Mesendoderm (in vitro differentiated cells): Measurements from ENCODE around the gene OR2AT4.
"Not testable (repeated sequence)": the region's sequence is repeated elsewhere in the genome, so short reads cannot be mapped to it uniquely, and the experiment has no call there.

Experiments
- DNase-seq: peaks from one replicate; pipeline ENCODE4 v3.0.0; 2013
- H2AK5ac ChIP-seq: 2 replicates; pipeline ENCODE4 v1.6.1; 2013; ENCODE audit warnings: low read length, inconsistent platforms
- H2BK120ac ChIP-seq: 2 replicates; pipeline ENCODE4 v1.6.1; 2013; ENCODE audit warnings: low read depth, mild to moderate bottlenecking, low read length, moderate library complexity, mixed read lengths
- H2BK15ac ChIP-seq: replicated peaks from 2 replicates; pipeline ENCODE4 v1.6.1; 2013; ENCODE audit warnings: low read depth, mild to moderate bottlenecking, moderate library complexity
- H2BK5ac ChIP-seq: 2 replicates; pipeline ENCODE4 v1.6.1; 2013; ENCODE audit warnings: low read length, inconsistent platforms
- H3K18ac ChIP-seq: 2 replicates; pipeline ENCODE4 v1.6.1; 2013; ENCODE audit warnings: mild to moderate bottlenecking, low read length, mixed read lengths
- H3K23ac ChIP-seq: one replicate; pipeline ENCODE4 v1.6.1; 2013; ENCODE audit warnings: low read length
- H3K27ac ChIP-seq: 2 replicates; pipeline ENCODE4 v1.5.1; 2013; ENCODE audit warnings: low read depth, mild to moderate bottlenecking, inconsistent platforms, low read length, moderate library complexity
- H3K27me3 ChIP-seq: 2 replicates; pipeline ENCODE4 v1.6.1; 2013; ENCODE audit warnings: low read length, control low read depth, mild to moderate bottlenecking, inconsistent platforms; ENCODE audit not compliant: insufficient read depth, poor library complexity
- H3K36me3 ChIP-seq: 2 replicates; pipeline ENCODE4 v1.6.1; 2013; ENCODE audit warnings: low read length, inconsistent platforms; ENCODE audit not compliant: control insufficient read depth, insufficient read depth
- H3K4ac ChIP-seq: one replicate; pipeline ENCODE4 v1.6.1; 2013; ENCODE audit warnings: low read depth, mild to moderate bottlenecking, low read length, moderate library complexity
- H3K4me1 ChIP-seq: 2 replicates; pipeline ENCODE4 v1.6.1; 2013; ENCODE audit warnings: low read depth, low read length, inconsistent platforms; ENCODE audit not compliant: control insufficient read depth
- H3K4me2 ChIP-seq: 2 replicates; pipeline ENCODE4 v1.6.1; 2013; ENCODE audit warnings: low read length
- H3K4me3 ChIP-seq: 2 replicates; pipeline ENCODE4 v1.5.1; 2013; ENCODE audit warnings: mild to moderate bottlenecking, low read length
- H3K56ac ChIP-seq: one replicate; pipeline ENCODE4 v1.6.1; 2013; ENCODE audit warnings: low read length
- H3K79me1 ChIP-seq: 2 replicates; pipeline ENCODE4 v1.6.1; 2013; ENCODE audit warnings: low read length, inconsistent platforms
- H3K79me2 ChIP-seq: 2 replicates; pipeline ENCODE4 v1.6.1; 2013; ENCODE audit warnings: mild to moderate bottlenecking, low read length; ENCODE audit not compliant: control insufficient read depth, insufficient read depth
- H3K9ac ChIP-seq: 2 replicates; pipeline ENCODE4 v1.6.1; 2013; ENCODE audit warnings: low read length, inconsistent platforms
- H4K5ac ChIP-seq: one replicate; pipeline ENCODE4 v1.6.1; 2013; ENCODE audit warnings: low read length
- H4K8ac ChIP-seq: one replicate; pipeline ENCODE4 v1.6.1; 2013; ENCODE audit warnings: low read depth, mild to moderate bottlenecking, control low read depth, low read length, moderate library complexity
- WGBS: extraction: QIAGEN DNeasy Blood & Tissue Kit; methylation state at CpG from one replicate; pipeline ENCODE4 v1.1.7; 2013; ENCODE audit warnings: low lambda C conversion rate, missing lambda C conversion rate; ENCODE audit not compliant: insufficient coverage; ENCODE audit errors: extremely low coverage; 5-methylcytosine and 5-hydroxymethylcytosine counted together

Gene OR2AT4

GRCh38 chr11:75049501-75050266, 47.0 kb downstream of the OR2AT4 start:
- not testable (repeated sequence) for H3K4me1 ChIP-seq
- no CpG with 5 or more reads among the region's 8 CpGs for WGBS
- peak; percentile 75 for DNase-seq

GRCh38 chr11:75047191-75047590, 49.5 kb downstream of the OR2AT4 start:
- H3K23ac ChIP-seq: no peak overlapping the region
- no peak overlapping the region for H2BK5ac ChIP-seq
- H2BK120ac ChIP-seq: no peak overlapping the region
- WGBS: no CpG with 5 or more reads among the region's 4 CpGs
- no peak overlapping the region for H3K4ac ChIP-seq
- no peak for DNase-seq
- no peaks in the 10 kb centered on the region for H3K4me1 ChIP-seq
- H3K27me3 ChIP-seq: no peaks in the 10 kb centered on the region
- no peak overlapping the region for H3K56ac ChIP-seq
- no peak overlapping the region for H2AK5ac ChIP-seq
- H3K4me3 ChIP-seq: no peak overlapping the region
- H3K18ac ChIP-seq: no peak overlapping the region
- H3K79me1 ChIP-seq: no peaks in the 10 kb centered on the region
- H3K9ac ChIP-seq: no peak overlapping the region
- no peaks in the 10 kb centered on the region for H3K36me3 ChIP-seq
- no peak overlapping the region for H3K27ac ChIP-seq
- H4K5ac ChIP-seq: no peak overlapping the region
- no peaks in the 10 kb centered on the region for H3K79me2 ChIP-seq
- no peak overlapping the region for H4K8ac ChIP-seq
- no peak overlapping the region for H2BK15ac ChIP-seq
- no peak overlapping the region for H3K4me2 ChIP-seq

More at GRCh38 chr11:75049501-75050266, 47.0 kb downstream of the OR2AT4 start:
- H4K8ac ChIP-seq, H3K4me2 ChIP-seq, H2BK120ac ChIP-seq, H2BK5ac ChIP-seq, H3K27ac ChIP-seq, H3K36me3 ChIP-seq, H3K27me3 ChIP-seq, H3K9ac ChIP-seq, H2BK15ac ChIP-seq, H3K23ac ChIP-seq, H4K5ac ChIP-seq, H3K4me3 ChIP-seq, H3K4ac ChIP-seq, H3K79me2 ChIP-seq, H3K18ac ChIP-seq, H3K56ac ChIP-seq, H3K79me1 ChIP-seq, H2AK5ac ChIP-seq: not testable (repeated sequence)

- not testable (repeated sequence) for H4K5ac ChIP-seq, H3K4me2 ChIP-seq, H3K9ac ChIP-seq, H3K4ac ChIP-seq, H3K79me2 ChIP-seq, H2BK120ac ChIP-seq, H3K27ac ChIP-seq, H3K36me3 ChIP-seq, H2AK5ac ChIP-seq, H3K23ac ChIP-seq, H3K56ac ChIP-seq, H3K4me3 ChIP-seq, DNase-seq, H4K8ac ChIP-seq, H2BK5ac ChIP-seq, H3K18ac ChIP-seq, H2BK15ac ChIP-seq, H3K79me1 ChIP-seq, H3K27me3 ChIP-seq, H3K4me1 ChIP-seq
- WGBS: no CpG with 5 or more reads among the region's 5 CpGs
These were observed 50.0 kb downstream of the OR2AT4 start for GRCh38 chr11:75046668-75047067.

GRCh38 chr11:75044381-75045170, 52.1 kb downstream of the OR2AT4 start:
- H3K4ac ChIP-seq, H3K79me2 ChIP-seq, H2BK120ac ChIP-seq, H3K23ac ChIP-seq, H3K27ac ChIP-seq, H2AK5ac ChIP-seq, H2BK5ac ChIP-seq, H3K56ac ChIP-seq, H3K4me3 ChIP-seq, H3K4me1 ChIP-seq, H3K4me2 ChIP-seq, H4K8ac ChIP-seq, H3K27me3 ChIP-seq, H3K36me3 ChIP-seq, H3K9ac ChIP-seq, H2BK15ac ChIP-seq, H3K79me1 ChIP-seq, H4K5ac ChIP-seq: not testable (repeated sequence)
- WGBS: no CpG with 5 or more reads among the region's 15 CpGs
- DNase-seq: peak; percentile 25
- peak overlapping the region; percentile 69 for H3K18ac ChIP-seq

- not testable (repeated sequence) for H4K5ac ChIP-seq, H2AK5ac ChIP-seq, H3K4me3 ChIP-seq, H2BK5ac ChIP-seq, H3K4me1 ChIP-seq, H3K23ac ChIP-seq, H3K79me1 ChIP-seq, H3K4me2 ChIP-seq, H3K56ac ChIP-seq, H4K8ac ChIP-seq, H3K79me2 ChIP-seq, H3K4ac ChIP-seq, H3K27me3 ChIP-seq, H2BK15ac ChIP-seq, H3K9ac ChIP-seq, H3K27ac ChIP-seq, H3K36me3 ChIP-seq, H2BK120ac ChIP-seq, H3K18ac ChIP-seq
- no CpG with 5 or more reads among the region's 3 CpGs for WGBS
- peak; percentile 62 for DNase-seq
These were observed 54.9 kb downstream of the OR2AT4 start for GRCh38 chr11:75041821-75042220.
